EH (cell line): Measurements from ENCODE around the gene KRTAP5-11.
"Not testable (repeated sequence)": the region's sequence is repeated elsewhere in the genome, so short reads cannot be mapped to it uniquely, and the experiment has no call there.

Experiments used
- DNase-seq: peaks from one replicate; pipeline ENCODE4 v3.0.0-alpha.2; 2015; ENCODE audit warnings: low read depth

Gene KRTAP5-11

GRCh38 chr11:71582309-71582895, at the start of gene KRTAP5-11:
KRTAP5-11 (minus strand) TSS chr11:71582875; CDS start chr11:71582837, 38 bp downstream.
- no peak for DNase-seq

GRCh38 chr11:71631551-71631950, 48.9 kb upstream of the KRTAP5-11 start:
- not testable (repeated sequence) for DNase-seq

- peak; percentile 27 for DNase-seq
Observed at GRCh38 chr11:71630071-71630470, 47.4 kb upstream of the KRTAP5-11 start.

GRCh38 chr11:71628943-71629342, 46.3 kb upstream of the KRTAP5-11 start:
- DNase-seq, result not testable (repeated sequence)

- DNase-seq, result not testable (repeated sequence)
Observed at GRCh38 chr11:71623226-71623625, 40.6 kb upstream of the KRTAP5-11 start.

GRCh38 chr11:71622561-71622960, 39.9 kb upstream of the KRTAP5-11 start:
- DNase-seq, result not testable (repeated sequence)

GRCh38 chr11:71615003-71615402, 32.3 kb upstream of the KRTAP5-11 start:
- DNase-seq, result not testable (repeated sequence)

GRCh38 chr11:71614366-71614917, 31.8 kb upstream of the KRTAP5-11 start:
- DNase-seq, result not testable (repeated sequence)

- not testable (repeated sequence) for DNase-seq
Observed at GRCh38 chr11:71613931-71614330, 31.3 kb upstream of the KRTAP5-11 start.

GRCh38 chr11:71611218-71611910, 28.7 kb upstream of the KRTAP5-11 start:
- not testable (repeated sequence) for DNase-seq

- not testable (repeated sequence) for DNase-seq
Observed at GRCh38 chr11:71608272-71608671, 25.6 kb upstream of the KRTAP5-11 start.

GRCh38 chr11:71607520-71608216, 25.0 kb upstream of the KRTAP5-11 start:
- DNase-seq, result not testable (repeated sequence)

GRCh38 chr11:71606853-71607519, 24.3 kb upstream of the KRTAP5-11 start:
- DNase-seq, result not testable (repeated sequence)

GRCh38 chr11:71604798-71605488, 22.3 kb upstream of the KRTAP5-11 start:
- DNase-seq, result not testable (repeated sequence)

GRCh38 chr11:71603221-71603620, 20.5 kb upstream of the KRTAP5-11 start:
- DNase-seq, result not testable (repeated sequence)

GRCh38 chr11:71589546-71589920, 6.9 kb upstream of the KRTAP5-11 start:
- DNase-seq, result not testable (repeated sequence)

- not testable (repeated sequence) for DNase-seq
Observed at GRCh38 chr11:71588822-71589545, 6.3 kb upstream of the KRTAP5-11 start.

- not testable (repeated sequence) for DNase-seq
Observed at GRCh38 chr11:71588314-71588713, 5.6 kb upstream of the KRTAP5-11 start.

GRCh38 chr11:71585673-71586072, 3.0 kb upstream of the KRTAP5-11 start:
- DNase-seq, result not testable (repeated sequence)

GRCh38 chr11:71582969-71583368, 294 bp upstream of the KRTAP5-11 start:
- DNase-seq, result not testable (repeated sequence)

- no peak for DNase-seq
Observed at GRCh38 chr11:71581826-71582225, 849 bp downstream of the KRTAP5-11 start.
